Measurements from ENCODE around the gene FAM107A. TPM values are rescaled to one million over a fixed set of nuclear protein-coding genes. Genes with fewer than 3 reads are reported as not detected.

FAM107A gene
- total RNA-seq, 1 donor from 2014 or later = 88.6 TPM

- DNase-seq (ENCODE audit: extremely low spot score in 2 of 2) = no peak
- no peaks in the 10 kb centered on the region for H3K4me1 ChIP-seq
- H3K27me3 ChIP-seq = no peaks in the 10 kb centered on the region
- TF ChIP-seq POLR2A (IDR thresholded peaks at IDR 0.05) (no peak), POLR2AphosphoS5 (IDR thresholded peaks at IDR 0.05; ENCODE audit: insufficient read depth in 1 of 2, low read depth in 1 of 2) (no peak)
- intact Hi-C loops (cut with DNase I) = no loop called here
- no peak overlapping the region for H3K27ac ChIP-seq
- no peaks in the 10 kb centered on the region for H3K9me3 ChIP-seq
- H3K4me3 ChIP-seq = no peak overlapping the region
- no peaks in the 10 kb centered on the region for H3K36me3 ChIP-seq
Measured at GRCh38 chr3:58594117-58594516, 16.9 kb upstream of the FAM107A start.

DNA sequence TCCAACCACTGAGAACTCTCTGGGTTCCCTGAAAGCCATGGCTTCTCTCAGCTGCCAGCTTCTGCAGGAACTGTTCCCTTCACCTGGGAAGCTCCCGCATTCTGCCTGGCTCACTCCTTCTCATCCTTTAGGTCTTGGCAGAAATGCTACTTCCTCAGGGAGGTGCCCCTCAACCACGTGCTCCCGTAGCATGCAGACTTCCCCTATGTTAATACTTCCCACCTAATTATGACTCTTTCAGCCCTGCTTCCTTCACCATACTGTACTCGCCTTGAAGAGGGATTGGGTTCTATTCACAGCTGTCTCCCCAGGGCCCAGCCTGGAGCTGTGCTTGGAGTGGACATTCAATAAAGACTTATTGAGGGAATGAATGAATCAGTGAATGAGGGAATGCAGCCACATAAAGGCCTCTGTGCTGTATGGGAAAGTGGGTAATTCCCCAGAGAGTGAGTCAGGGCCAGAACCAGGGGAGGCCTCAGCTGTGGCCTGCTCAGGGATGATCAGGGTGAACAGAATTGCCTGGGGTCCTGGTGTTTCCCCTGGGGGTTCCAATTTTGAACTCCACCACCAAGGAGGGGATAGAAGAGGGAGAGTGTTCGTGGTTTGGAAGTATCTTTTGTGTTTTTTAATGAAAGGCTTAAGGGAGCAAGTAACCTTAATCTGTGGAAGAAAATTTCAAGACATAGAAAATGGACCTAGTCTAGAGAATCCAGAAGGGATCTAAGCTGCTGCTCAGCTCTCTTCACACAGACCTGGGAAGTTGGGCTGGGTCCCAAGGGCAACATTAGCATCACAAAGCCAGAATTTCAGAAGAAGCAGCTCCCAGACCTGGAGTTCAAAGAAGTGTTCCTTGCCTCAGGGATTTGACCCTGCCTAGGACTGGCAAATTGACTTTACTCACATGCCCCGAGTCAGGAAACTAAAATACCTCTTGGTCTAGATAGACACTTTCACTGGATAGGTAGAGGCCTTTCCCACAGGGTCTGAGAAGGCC is 14.6 kb upstream of the FAM107A start:
- no peak overlapping the region for H3K4me3 ChIP-seq

GRCh38 chr3:58588030-58588614 is 10.9 kb upstream of the FAM107A start:
- Histone ChIP-seq H3K4me1 (peaks cover 28% of the 10 kb centered on the region), H3K9me3 (no peaks in the 10 kb centered on the region), H3K27me3 (no peaks in the 10 kb centered on the region), H3K27ac (no peak overlapping the region), H3K4me3 (no peak overlapping the region), H3K36me3 (no peaks in the 10 kb centered on the region)
- no peak for TF ChIP-seq POLR2AphosphoS5 (IDR thresholded peaks at IDR 0.05; ENCODE audit: insufficient read depth in 1 of 2, low read depth in 1 of 2)
- no peak for TF ChIP-seq POLR2A (IDR thresholded peaks at IDR 0.05)
- TF ChIP-seq CTCF (IDR thresholded peaks at IDR 0.05) = no peak
- intact Hi-C loops (cut with DNase I) = no loop called here
- DNase-seq (ENCODE audit: extremely low spot score in 2 of 2) = no peak

More for the DNA sequence above, 14.6 kb upstream of the FAM107A start:
- Histone ChIP-seq H3K4me1 (peaks cover 2% of the 10 kb centered on the region), H3K9me3 (no peaks in the 10 kb centered on the region), H3K36me3 (no peaks in the 10 kb centered on the region), H3K27ac (no peak overlapping the region), H3K27me3 (no peaks in the 10 kb centered on the region)
- intact Hi-C loops (cut with DNase I) = no loop called here
- DNase-seq (ENCODE audit: extremely low spot score in 2 of 2) = no peak
- TF ChIP-seq POLR2AphosphoS5 (IDR thresholded peaks at IDR 0.05; ENCODE audit: insufficient read depth in 1 of 2, low read depth in 1 of 2) (no peak), POLR2A (IDR thresholded peaks at IDR 0.05) (no peak), CTCF (IDR thresholded peaks at IDR 0.05) (no peak)

DNA sequence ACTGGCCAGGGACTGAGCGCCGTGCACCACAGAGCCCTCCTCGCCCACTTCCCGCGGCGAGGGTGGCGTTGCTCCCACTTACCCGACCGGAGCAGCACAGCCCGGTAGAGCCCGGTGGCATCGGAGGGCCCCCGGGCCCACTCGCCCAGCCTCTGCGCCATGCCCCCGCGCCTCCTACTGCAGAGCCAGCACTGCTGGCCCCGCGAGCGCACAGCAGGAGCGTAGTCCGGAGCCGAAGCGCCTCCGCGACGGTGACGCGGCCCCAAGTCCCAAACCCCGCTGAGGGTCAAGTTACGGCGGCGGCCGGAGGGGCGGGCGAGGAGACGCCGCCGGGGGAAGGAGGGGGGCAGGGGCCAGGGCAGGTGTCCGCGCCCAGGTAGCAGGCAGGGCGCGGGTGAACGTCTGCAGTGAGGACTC is 9.6 kb upstream of the FAM107A start:
- DNase-seq (ENCODE audit: extremely low spot score in 2 of 2) = no peak
- no peaks in the 10 kb centered on the region for H3K9me3 ChIP-seq
- H3K27me3 ChIP-seq = no peaks in the 10 kb centered on the region
- no peak overlapping the region for H3K27ac ChIP-seq
- H3K36me3 ChIP-seq = no peaks in the 10 kb centered on the region
- no peak for TF ChIP-seq POLR2AphosphoS5 (IDR thresholded peaks at IDR 0.05; ENCODE audit: insufficient read depth in 1 of 2, low read depth in 1 of 2)
- TF ChIP-seq CTCF (IDR thresholded peaks at IDR 0.05) = no peak
- no peak for TF ChIP-seq POLR2A (IDR thresholded peaks at IDR 0.05)
- intact Hi-C loops (cut with DNase I) = no loop called here
- H3K4me3 ChIP-seq = peak overlapping the region in 1 of 2 donors; percentile 30
- H3K4me1 ChIP-seq = peaks cover 28% of the 10 kb centered on the region

- TF ChIP-seq CTCF (IDR thresholded peaks at IDR 0.05) = no peak
- TF ChIP-seq POLR2A (IDR thresholded peaks at IDR 0.05) = no peak
- TF ChIP-seq POLR2AphosphoS5 (IDR thresholded peaks at IDR 0.05; ENCODE audit: insufficient read depth in 1 of 2, low read depth in 1 of 2) = no peak
- peaks cover 28% of the 10 kb centered on the region for H3K4me1 ChIP-seq
- no peak overlapping the region for H3K27ac ChIP-seq
- no peaks in the 10 kb centered on the region for H3K9me3 ChIP-seq
- DNase-seq (ENCODE audit: extremely low spot score in 2 of 2) = no peak
- no peaks in the 10 kb centered on the region for H3K36me3 ChIP-seq
- intact Hi-C loops (cut with DNase I) = no loop called here
- no peaks in the 10 kb centered on the region for H3K27me3 ChIP-seq
- H3K4me3 ChIP-seq = peak overlapping the region; percentile 49 to 58
Measured at GRCh38 chr3:58585994-58586393, 8.8 kb upstream of the FAM107A start.

All from vagina (tissue), 2 donors.